GM23338 (cell line): ENCODE data around the gene KIF25. TPM values are rescaled to one million over a fixed set of nuclear protein-coding genes. Genes with fewer than 3 reads are reported as not detected.

Experiments
- ATAC-seq: fragments of 200-7000 bp; cut with Tn5 transposase; 3 replicates; pipeline ENCODE4 v1.9.1; 2020
- DNase-seq: peaks from one replicate; pipeline ENCODE4 v3.0.0-alpha.2; 2015; ENCODE audit warnings: low spot score
- H2AFZ ChIP-seq: fragments of 200-600 bp; sonication (generic); 2 replicates; pipeline ENCODE4 v1.8.0; 2016; ENCODE audit warnings: antibody characterized with exemption, mild to moderate bottlenecking, moderate library complexity
- H3F3A ChIP-seq: fragments of 200-600 bp; sonication (generic); replicated peaks from 2 replicates; pipeline ENCODE4 v1.8.0; 2017; ENCODE audit warnings: antibody characterized with exemption, mixed run types, low read depth
- H3K27ac ChIP-seq: fragments of 200-600 bp; sonication (generic); 2 replicates; pipeline ENCODE4 v1.6.1; 2016; ENCODE audit warnings: low read depth
- H3K27me3 ChIP-seq: fragments of 200-600 bp; sonication (generic); 2 replicates; pipeline ENCODE4 v1.8.0; 2016; ENCODE audit warnings: mild to moderate bottlenecking, mixed run types, moderate library complexity; ENCODE audit not compliant: insufficient read depth
- H3K36me3 ChIP-seq: fragments of 200-600 bp; sonication (generic); 2 replicates; pipeline ENCODE4 v1.8.0; 2016; ENCODE audit warnings: mild to moderate bottlenecking; ENCODE audit not compliant: insufficient read depth
- H3K4me1 ChIP-seq: fragments of 200-600 bp; sonication (generic); 2 replicates; pipeline ENCODE4 v1.8.0; 2016; ENCODE audit warnings: mild to moderate bottlenecking, moderate library complexity; ENCODE audit not compliant: insufficient read depth
- H3K4me2 ChIP-seq: fragments of 200-600 bp; sonication (generic); 2 replicates; pipeline ENCODE4 v1.7.1; 2017; ENCODE audit warnings: mixed run types
- H3K4me3 ChIP-seq: fragments of 200-600 bp; sonication (generic); 2 replicates; pipeline ENCODE4 v1.6.1; 2016; ENCODE audit warnings: mixed run types
- H3K79me2 ChIP-seq: fragments of 200-600 bp; sonication (generic); replicated peaks from 2 replicates; pipeline ENCODE4 v1.8.0; 2017; ENCODE audit warnings: mild to moderate bottlenecking; ENCODE audit not compliant: insufficient read depth
- H3K9me2 ChIP-seq: fragments of 200-600 bp; sonication (generic); 2 replicates; pipeline ENCODE4 v1.8.0; 2017; ENCODE audit not compliant: insufficient read depth
- H4K20me1 ChIP-seq: fragments of 200-600 bp; sonication (generic); replicated peaks from 2 replicates; pipeline ENCODE4 v1.8.0; 2017; ENCODE audit warnings: mild to moderate bottlenecking; ENCODE audit not compliant: insufficient read depth
- H3K27ac Mint-ChIP-seq: 2 replicates; pipeline ENCODE4 v1.8.0; 2020; ENCODE audit warnings: inconsistent platforms, mild to moderate bottlenecking, moderate library complexity, mixed read lengths
- H3K27me3 Mint-ChIP-seq: 3 replicates; pipeline ENCODE4 v1.8.0; 2022; ENCODE audit warnings: low read depth, mild to moderate bottlenecking, moderate library complexity, mixed read lengths, inconsistent platforms; ENCODE audit not compliant: insufficient read depth, poor library complexity
- H3K36me3 Mint-ChIP-seq: 3 replicates; pipeline ENCODE4 v1.8.0; 2021; ENCODE audit warnings: low read depth, mild to moderate bottlenecking, inconsistent platforms, moderate library complexity, mixed read lengths
- H3K4me1 Mint-ChIP-seq: 3 replicates; pipeline ENCODE4 v1.8.0; 2020; ENCODE audit warnings: mild to moderate bottlenecking, inconsistent platforms, mixed read lengths
- H3K4me3 Mint-ChIP-seq: 3 replicates; pipeline ENCODE4 v1.8.0; 2021; ENCODE audit warnings: moderate library complexity, mild to moderate bottlenecking, inconsistent platforms, mixed read lengths
- H3K9me3 Mint-ChIP-seq: 3 replicates; pipeline ENCODE4 v1.8.0; 2020; ENCODE audit warnings: moderate library complexity, mild to moderate bottlenecking, inconsistent platforms, mixed read lengths
- CREB1 ChIP-seq: fragments of 250-450 bp; sonication (Bioruptor Pico); IDR thresholded peaks from 2 replicates; pipeline ENCODE4 v1.5.0; 2020; ENCODE audit warnings: low read depth, mild to moderate bottlenecking, moderate library complexity
- EZH2 ChIP-seq: fragments of 200-600 bp; sonication (generic); IDR thresholded peaks from one replicate; pipeline ENCODE4 v1.8.0; 2017; ENCODE audit warnings: antibody characterized with exemption, mild to moderate bottlenecking, low read depth; ENCODE audit not compliant: unreplicated experiment
- EZH2phosphoT487 ChIP-seq: fragments of 200-600 bp; sonication (generic); IDR thresholded peaks from one replicate; pipeline ENCODE4 v1.8.1; 2018; ENCODE audit warnings: antibody characterized with exemption; ENCODE audit not compliant: unreplicated experiment
- JUNB ChIP-seq: IDR thresholded peaks from one replicate; pipeline ENCODE4 v1.6.1; 2016; ENCODE audit warnings: antibody characterized with exemption; ENCODE audit not compliant: unreplicated experiment
- NANOG ChIP-seq: IDR thresholded peaks from 2 replicates; pipeline ENCODE4 v1.6.1; 2016; ENCODE audit warnings: antibody characterized with exemption, borderline replicate concordance
- POLR2AphosphoS5 ChIP-seq: IDR thresholded peaks from 2 replicates; pipeline ENCODE4 v1.6.1; 2016; ENCODE audit warnings: antibody characterized with exemption, low read depth
- STAT1 ChIP-seq: IDR thresholded peaks from one replicate; pipeline ENCODE4 v1.6.1; 2016; ENCODE audit warnings: antibody characterized with exemption; ENCODE audit not compliant: unreplicated experiment
- ZNF114 ChIP-seq: fragments of 250-450 bp; sonication (Bioruptor Pico); IDR thresholded peaks from 2 replicates; pipeline ENCODE4 v1.5.0; 2020; ENCODE audit warnings: mild to moderate bottlenecking, moderate library complexity
- ZNF331 ChIP-seq: fragments of 250-450 bp; sonication (Bioruptor Pico); IDR thresholded peaks from 2 replicates; pipeline ENCODE4 v1.5.0; 2020; ENCODE audit warnings: low read depth, mild to moderate bottlenecking, moderate library complexity
- polyA plus RNA-seq: library from polyadenylated mRNA; unstranded; fragments of >200 nt; fragmentation: Nextera tagmentation; extraction: Ambion mirVana; gene quantifications from 2 replicates; pipeline ENCODE4 v1.2.1, GENCODE V29; 2016
- total RNA-seq: library from RNA; depleted of rRNA; stranded (reverse); fragments of >200 nt; shearing (Covaris generic); gene quantifications from 2 replicates; pipeline ENCODE4 v1.2.3, GENCODE V29; 2014
- TF ChIP-seq, protein P1 (sequence below): fragments of 250-450 bp; sonication (Bioruptor Pico); IDR thresholded peaks from 2 replicates; pipeline ENCODE4 v1.5.0; 2020; ENCODE audit warnings: mild to moderate bottlenecking, moderate library complexity
- TF ChIP-seq, protein P2 (sequence below), 2 experiments: fragments of 200-600 bp in 1 of 2; sonication (generic) in 1 of 2; conservative IDR thresholded peaks; 2 replicates each; pipeline versions ENCODE4 v1.5.1 to v1.6.1; 2016 to 2017; ENCODE audit warnings: antibody characterized with exemption in 2 of 2, low read depth in 2 of 2, mild to moderate bottlenecking in 2 of 2, moderate library complexity in 1 of 2
- TF ChIP-seq, protein P3 (sequence below): IDR thresholded peaks from 2 replicates; pipeline ENCODE4 v1.6.1; 2016; ENCODE audit warnings: antibody characterized with exemption
- TF ChIP-seq, protein P4 (sequence below): IDR thresholded peaks from one replicate; pipeline ENCODE4 v1.6.1; 2018; ENCODE audit warnings: antibody characterized with exemption; ENCODE audit not compliant: unreplicated experiment

KIF25 gene
- total and polyA plus RNA-seq, 2 experiments from 2014 or later = 0.69 to 0.76 TPM

DNA sequence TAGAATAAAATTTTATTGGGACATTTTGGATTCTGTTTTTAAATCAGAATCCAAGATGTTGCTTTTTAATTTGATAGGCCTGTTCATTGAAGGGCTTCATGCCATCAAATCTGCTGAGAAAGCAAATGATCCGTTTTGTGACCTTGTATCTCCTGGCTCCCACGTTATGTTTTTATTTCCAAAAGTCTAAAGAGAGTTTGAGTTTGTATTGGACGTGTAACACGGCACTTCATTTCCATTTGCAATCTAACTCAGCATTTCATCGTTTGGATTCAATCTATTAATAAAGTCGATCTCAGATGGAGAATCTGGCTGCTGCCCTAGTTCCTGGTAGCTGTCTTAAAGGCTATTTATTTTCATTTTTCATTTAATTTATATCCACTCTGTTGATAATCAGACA, 17.0 kb downstream of the KIF25 start:
- H4K20me1 ChIP-seq = no peaks in the 10 kb centered on the region
- no peak overlapping the region for H3K4me2 ChIP-seq
- Mint-ChIP-seq H3K4me3 (no peak overlapping the region), H3K4me1 (peaks cover 9% of the 10 kb centered on the region; the same call in 2 of the 3 replicates), H3K36me3 (peaks cover 7% of the 10 kb centered on the region; the same call in 1 of the 3 replicates), H3K27me3 (no peaks in the 10 kb centered on the region), H3K27ac (no peak overlapping the region), H3K9me3 (peaks cover 15% of the 10 kb centered on the region)
- no peak for ATAC-seq
- no peak for DNase-seq
- no peaks in the 10 kb centered on the region for H3K79me2 ChIP-seq
- H3K27ac ChIP-seq = no peak overlapping the region
- H3F3A ChIP-seq = no peaks in the 10 kb centered on the region
- TF ChIP-seq ZNF331 (CRISPR knock-in tag) (no peak), CREB1 (no peak), NANOG (no peak), POLR2AphosphoS5 (no peak), ZNF114 (CRISPR knock-in tag) (no peak), EZH2phosphoT487 (no peak), STAT1 (no peak), EZH2 (no peak), JUNB (no peak)
- TF ChIP-seq, protein P1, sequence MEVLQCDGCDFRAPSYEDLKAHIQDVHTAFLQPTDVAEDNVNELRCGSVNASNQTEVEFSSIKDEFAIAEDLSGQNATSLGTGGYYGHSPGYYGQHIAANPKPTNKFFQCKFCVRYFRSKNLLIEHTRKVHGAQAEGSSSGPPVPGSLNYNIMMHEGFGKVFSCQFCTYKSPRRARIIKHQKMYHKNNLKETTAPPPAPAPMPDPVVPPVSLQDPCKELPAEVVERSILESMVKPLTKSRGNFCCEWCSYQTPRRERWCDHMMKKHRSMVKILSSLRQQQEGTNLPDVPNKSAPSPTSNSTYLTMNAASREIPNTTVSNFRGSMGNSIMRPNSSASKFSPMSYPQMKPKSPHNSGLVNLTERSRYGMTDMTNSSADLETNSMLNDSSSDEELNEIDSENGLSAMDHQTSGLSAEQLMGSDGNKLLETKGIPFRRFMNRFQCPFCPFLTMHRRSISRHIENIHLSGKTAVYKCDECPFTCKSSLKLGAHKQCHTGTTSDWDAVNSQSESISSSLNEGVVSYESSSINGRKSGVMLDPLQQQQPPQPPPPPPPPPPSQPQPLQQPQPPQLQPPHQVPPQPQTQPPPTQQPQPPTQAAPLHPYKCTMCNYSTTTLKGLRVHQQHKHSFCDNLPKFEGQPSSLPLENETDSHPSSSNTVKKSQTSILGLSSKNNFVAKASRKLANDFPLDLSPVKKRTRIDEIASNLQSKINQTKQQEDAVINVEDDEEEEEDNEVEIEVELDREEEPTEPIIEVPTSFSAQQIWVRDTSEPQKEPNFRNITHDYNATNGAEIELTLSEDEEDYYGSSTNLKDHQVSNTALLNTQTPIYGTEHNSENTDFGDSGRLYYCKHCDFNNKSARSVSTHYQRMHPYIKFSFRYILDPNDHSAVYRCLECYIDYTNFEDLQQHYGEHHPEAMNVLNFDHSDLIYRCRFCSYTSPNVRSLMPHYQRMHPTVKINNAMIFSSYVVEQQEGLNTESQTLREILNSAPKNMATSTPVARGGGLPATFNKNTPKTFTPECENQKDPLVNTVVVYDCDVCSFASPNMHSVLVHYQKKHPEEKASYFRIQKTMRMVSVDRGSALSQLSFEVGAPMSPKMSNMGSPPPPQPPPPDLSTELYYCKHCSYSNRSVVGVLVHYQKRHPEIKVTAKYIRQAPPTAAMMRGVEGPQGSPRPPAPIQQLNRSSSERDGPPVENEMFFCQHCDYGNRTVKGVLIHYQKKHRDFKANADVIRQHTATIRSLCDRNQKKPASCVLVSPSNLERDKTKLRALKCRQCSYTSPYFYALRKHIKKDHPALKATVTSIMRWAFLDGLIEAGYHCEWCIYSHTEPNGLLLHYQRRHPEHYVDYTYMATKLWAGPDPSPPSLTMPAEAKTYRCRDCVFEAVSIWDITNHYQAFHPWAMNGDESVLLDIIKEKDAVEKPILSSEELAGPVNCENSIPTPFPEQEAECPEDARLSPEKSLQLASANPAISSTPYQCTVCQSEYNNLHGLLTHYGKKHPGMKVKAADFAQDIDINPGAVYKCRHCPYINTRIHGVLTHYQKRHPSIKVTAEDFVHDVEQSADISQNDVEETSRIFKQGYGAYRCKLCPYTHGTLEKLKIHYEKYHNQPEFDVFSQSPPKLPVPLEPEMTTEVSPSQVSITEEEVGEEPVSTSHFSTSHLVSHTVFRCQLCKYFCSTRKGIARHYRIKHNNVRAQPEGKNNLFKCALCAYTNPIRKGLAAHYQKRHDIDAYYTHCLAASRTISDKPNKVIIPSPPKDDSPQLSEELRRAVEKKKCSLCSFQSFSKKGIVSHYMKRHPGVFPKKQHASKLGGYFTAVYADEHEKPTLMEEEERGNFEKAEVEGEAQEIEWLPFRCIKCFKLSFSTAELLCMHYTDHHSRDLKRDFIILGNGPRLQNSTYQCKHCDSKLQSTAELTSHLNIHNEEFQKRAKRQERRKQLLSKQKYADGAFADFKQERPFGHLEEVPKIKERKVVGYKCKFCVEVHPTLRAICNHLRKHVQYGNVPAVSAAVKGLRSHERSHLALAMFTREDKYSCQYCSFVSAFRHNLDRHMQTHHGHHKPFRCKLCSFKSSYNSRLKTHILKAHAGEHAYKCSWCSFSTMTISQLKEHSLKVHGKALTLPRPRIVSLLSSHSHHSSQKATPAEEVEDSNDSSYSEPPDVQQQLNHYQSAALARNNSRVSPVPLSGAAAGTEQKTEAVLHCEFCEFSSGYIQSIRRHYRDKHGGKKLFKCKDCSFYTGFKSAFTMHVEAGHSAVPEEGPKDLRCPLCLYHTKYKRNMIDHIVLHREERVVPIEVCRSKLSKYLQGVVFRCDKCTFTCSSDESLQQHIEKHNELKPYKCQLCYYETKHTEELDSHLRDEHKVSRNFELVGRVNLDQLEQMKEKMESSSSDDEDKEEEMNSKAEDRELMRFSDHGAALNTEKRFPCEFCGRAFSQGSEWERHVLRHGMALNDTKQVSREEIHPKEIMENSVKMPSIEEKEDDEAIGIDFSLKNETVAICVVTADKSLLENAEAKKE (CRISPR knock-in tag) = no peak
- TF ChIP-seq, protein P2, sequence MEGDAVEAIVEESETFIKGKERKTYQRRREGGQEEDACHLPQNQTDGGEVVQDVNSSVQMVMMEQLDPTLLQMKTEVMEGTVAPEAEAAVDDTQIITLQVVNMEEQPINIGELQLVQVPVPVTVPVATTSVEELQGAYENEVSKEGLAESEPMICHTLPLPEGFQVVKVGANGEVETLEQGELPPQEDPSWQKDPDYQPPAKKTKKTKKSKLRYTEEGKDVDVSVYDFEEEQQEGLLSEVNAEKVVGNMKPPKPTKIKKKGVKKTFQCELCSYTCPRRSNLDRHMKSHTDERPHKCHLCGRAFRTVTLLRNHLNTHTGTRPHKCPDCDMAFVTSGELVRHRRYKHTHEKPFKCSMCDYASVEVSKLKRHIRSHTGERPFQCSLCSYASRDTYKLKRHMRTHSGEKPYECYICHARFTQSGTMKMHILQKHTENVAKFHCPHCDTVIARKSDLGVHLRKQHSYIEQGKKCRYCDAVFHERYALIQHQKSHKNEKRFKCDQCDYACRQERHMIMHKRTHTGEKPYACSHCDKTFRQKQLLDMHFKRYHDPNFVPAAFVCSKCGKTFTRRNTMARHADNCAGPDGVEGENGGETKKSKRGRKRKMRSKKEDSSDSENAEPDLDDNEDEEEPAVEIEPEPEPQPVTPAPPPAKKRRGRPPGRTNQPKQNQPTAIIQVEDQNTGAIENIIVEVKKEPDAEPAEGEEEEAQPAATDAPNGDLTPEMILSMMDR (conservative IDR thresholded peaks at IDR 0.05; ENCODE audit: low read depth in 2 of 2) = no peak
- TF ChIP-seq, protein P3, sequence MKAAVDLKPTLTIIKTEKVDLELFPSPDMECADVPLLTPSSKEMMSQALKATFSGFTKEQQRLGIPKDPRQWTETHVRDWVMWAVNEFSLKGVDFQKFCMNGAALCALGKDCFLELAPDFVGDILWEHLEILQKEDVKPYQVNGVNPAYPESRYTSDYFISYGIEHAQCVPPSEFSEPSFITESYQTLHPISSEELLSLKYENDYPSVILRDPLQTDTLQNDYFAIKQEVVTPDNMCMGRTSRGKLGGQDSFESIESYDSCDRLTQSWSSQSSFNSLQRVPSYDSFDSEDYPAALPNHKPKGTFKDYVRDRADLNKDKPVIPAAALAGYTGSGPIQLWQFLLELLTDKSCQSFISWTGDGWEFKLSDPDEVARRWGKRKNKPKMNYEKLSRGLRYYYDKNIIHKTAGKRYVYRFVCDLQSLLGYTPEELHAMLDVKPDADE = no peak
- TF ChIP-seq, protein P4, sequence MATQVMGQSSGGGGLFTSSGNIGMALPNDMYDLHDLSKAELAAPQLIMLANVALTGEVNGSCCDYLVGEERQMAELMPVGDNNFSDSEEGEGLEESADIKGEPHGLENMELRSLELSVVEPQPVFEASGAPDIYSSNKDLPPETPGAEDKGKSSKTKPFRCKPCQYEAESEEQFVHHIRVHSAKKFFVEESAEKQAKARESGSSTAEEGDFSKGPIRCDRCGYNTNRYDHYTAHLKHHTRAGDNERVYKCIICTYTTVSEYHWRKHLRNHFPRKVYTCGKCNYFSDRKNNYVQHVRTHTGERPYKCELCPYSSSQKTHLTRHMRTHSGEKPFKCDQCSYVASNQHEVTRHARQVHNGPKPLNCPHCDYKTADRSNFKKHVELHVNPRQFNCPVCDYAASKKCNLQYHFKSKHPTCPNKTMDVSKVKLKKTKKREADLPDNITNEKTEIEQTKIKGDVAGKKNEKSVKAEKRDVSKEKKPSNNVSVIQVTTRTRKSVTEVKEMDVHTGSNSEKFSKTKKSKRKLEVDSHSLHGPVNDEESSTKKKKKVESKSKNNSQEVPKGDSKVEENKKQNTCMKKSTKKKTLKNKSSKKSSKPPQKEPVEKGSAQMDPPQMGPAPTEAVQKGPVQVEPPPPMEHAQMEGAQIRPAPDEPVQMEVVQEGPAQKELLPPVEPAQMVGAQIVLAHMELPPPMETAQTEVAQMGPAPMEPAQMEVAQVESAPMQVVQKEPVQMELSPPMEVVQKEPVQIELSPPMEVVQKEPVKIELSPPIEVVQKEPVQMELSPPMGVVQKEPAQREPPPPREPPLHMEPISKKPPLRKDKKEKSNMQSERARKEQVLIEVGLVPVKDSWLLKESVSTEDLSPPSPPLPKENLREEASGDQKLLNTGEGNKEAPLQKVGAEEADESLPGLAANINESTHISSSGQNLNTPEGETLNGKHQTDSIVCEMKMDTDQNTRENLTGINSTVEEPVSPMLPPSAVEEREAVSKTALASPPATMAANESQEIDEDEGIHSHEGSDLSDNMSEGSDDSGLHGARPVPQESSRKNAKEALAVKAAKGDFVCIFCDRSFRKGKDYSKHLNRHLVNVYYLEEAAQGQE = no peak
- H2AFZ ChIP-seq = no peak overlapping the region
- no peaks in the 10 kb centered on the region for H3K27me3 ChIP-seq
- no peaks in the 10 kb centered on the region for H3K4me1 ChIP-seq
- H3K4me3 ChIP-seq = no peak overlapping the region
- no peaks in the 10 kb centered on the region for H3K9me2 ChIP-seq
- no peaks in the 10 kb centered on the region for H3K36me3 ChIP-seq
